OCI-M2 (cell line): ENCODE measurements around the gene ECEL1.
"Not testable (repeated sequence)": the region's sequence is repeated elsewhere in the genome, so short reads cannot be mapped to it uniquely, and the experiment has no call there.

Source experiments
- DNase-seq: peaks from one replicate; lab custom pipeline; 2025; ENCODE audit not compliant: unreplicated experiment; lab: John Stamatoyannopoulos, UW

Gene ECEL1

GRCh38 chr2:232443669-232444408, 43.8 kb downstream of the ECEL1 start:
- not testable (repeated sequence) for DNase-seq

GRCh38 chr2:232443047-232443446, 44.6 kb downstream of the ECEL1 start:
- DNase-seq, result not testable (repeated sequence)

- DNase-seq, result not testable (repeated sequence)
Measured at GRCh38 chr2:232442431-232442830, 45.2 kb downstream of the ECEL1 start.

- not testable (repeated sequence) for DNase-seq
Measured at GRCh38 chr2:232441922-232442321, 45.7 kb downstream of the ECEL1 start.

- no peak for DNase-seq
Measured at GRCh38 chr2:232441147-232441651, 46.4 kb downstream of the ECEL1 start.

- peak; percentile 16 for DNase-seq
Measured at GRCh38 chr2:232440220-232441018, 47.2 kb downstream of the ECEL1 start.

- no peak for DNase-seq
Measured at GRCh38 chr2:232439758-232440135, 47.9 kb downstream of the ECEL1 start.

GRCh38 chr2:232438951-232439757, 48.5 kb downstream of the ECEL1 start:
- DNase-seq, result no peak

- no peak for DNase-seq
Measured at GRCh38 chr2:232438091-232438490, 49.5 kb downstream of the ECEL1 start.

- no peak for DNase-seq
Measured at GRCh38 chr2:232437195-232437571, 50.5 kb downstream of the ECEL1 start.

GRCh38 chr2:232436381-232437194, 51.0 kb downstream of the ECEL1 start:
- no peak for DNase-seq

- DNase-seq, result no peak
Measured at GRCh38 chr2:232435805-232436204, 51.8 kb downstream of the ECEL1 start.

- DNase-seq, result no peak
Measured at GRCh38 chr2:232435375-232435648, 52.3 kb downstream of the ECEL1 start.

GRCh38 chr2:232434563-232435374, 52.9 kb downstream of the ECEL1 start:
- no peak for DNase-seq

GRCh38 chr2:232434091-232434490, 53.5 kb downstream of the ECEL1 start:
- no peak for DNase-seq

- not testable (repeated sequence) for DNase-seq
Measured at GRCh38 chr2:232433622-232434021, 54.0 kb downstream of the ECEL1 start.

- DNase-seq, result no peak
Measured at GRCh38 chr2:232432598-232433184, 54.9 kb downstream of the ECEL1 start.

- DNase-seq, result no peak
Measured at GRCh38 chr2:232431705-232432590, 55.7 kb downstream of the ECEL1 start.
